Stimulated activated CD8-positive, alpha-beta memory T cell treated with anti-CD3 and anti-CD28 coated beads, Interleukin-4, amount 100 ng/mL, for 24 hours (primary cell): ENCODE results near the gene THBS3.
"Not testable (repeated sequence)": the region's sequence is repeated elsewhere in the genome, so short reads cannot be mapped to it uniquely, and the experiment has no call there.

ENCODE experiments used
- DNase-seq: peaks from one replicate; pipeline ENCODE4 v3.0.0-alpha.2; 2020; ENCODE audit warnings: low read depth

The THBS3 gene

GRCh38 chr1:155207806-155208540 is at the start of gene THBS3:
Gene THBS3 (minus strand): TSS chr1:155207897. CDS start chr1:155207876, 21 bp downstream.
- DNase-seq: no peak

- no peak for DNase-seq
These were observed 48.6 kb upstream of the THBS3 start for GRCh38 chr1:155256058-155256852.

- DNase-seq: peak; percentile 71
These were observed 47.7 kb upstream of the THBS3 start, which contains the start of gene ENTREP3 for GRCh38 chr1:155255243-155256007. Gene ENTREP3 (minus strand): TSS chr1:155255483. CDS start chr1:155254877, 606 bp downstream.

- no peak for DNase-seq
These were observed 47.1 kb upstream of the THBS3 start for GRCh38 chr1:155254714-155255242.

GRCh38 chr1:155254228-155254713 is 46.6 kb upstream of the THBS3 start:
- no peak for DNase-seq

- DNase-seq: no peak
These were observed 46.1 kb upstream of the THBS3 start for GRCh38 chr1:155253797-155254196.

- DNase-seq: no peak
These were observed 45.5 kb upstream of the THBS3 start for GRCh38 chr1:155253208-155253607.

GRCh38 chr1:155251566-155251965 is 43.9 kb upstream of the THBS3 start:
- DNase-seq: no peak

- DNase-seq: peak; percentile 95
These were observed 43.1 kb upstream of the THBS3 start for GRCh38 chr1:155250633-155251449.

GRCh38 chr1:155250246-155250632 is 42.5 kb upstream of the THBS3 start:
- no peak for DNase-seq

GRCh38 chr1:155247667-155248553 is 40.2 kb upstream of the THBS3 start:
- DNase-seq: no peak

GRCh38 chr1:155246796-155247195 is 39.1 kb upstream of the THBS3 start:
- not testable (repeated sequence) for DNase-seq

- DNase-seq: no peak
These were observed 37.4 kb upstream of the THBS3 start for GRCh38 chr1:155245163-155245524.

GRCh38 chr1:155244368-155245162 is 36.9 kb upstream of the THBS3 start:
- peak; percentile 93 for DNase-seq

- no peak for DNase-seq
These were observed 35.2 kb upstream of the THBS3 start for GRCh38 chr1:155242805-155243358.

- no peak for DNase-seq
These were observed 34.2 kb upstream of the THBS3 start for GRCh38 chr1:155241841-155242264.

GRCh38 chr1:155241069-155241679 is 33.5 kb upstream of the THBS3 start:
- DNase-seq: no peak

- no peak for DNase-seq
These were observed 28.8 kb upstream of the THBS3 start for GRCh38 chr1:155236451-155236850.
